GM12892 (cell line): ENCODE measurements around the gene SKA2.

Experiments used
- POLR2A ChIP-seq: IDR thresholded peaks from 2 replicates; pipeline ENCODE4 v1.6.1; 2011; ENCODE audit warnings: low read depth, low read length, control low read depth
- POLR2AphosphoS5 ChIP-seq: IDR thresholded peaks from 2 replicates; pipeline ENCODE4 v1.6.1; 2011; ENCODE audit warnings: low read depth, low read length, control low read depth
- TAF1 ChIP-seq: IDR thresholded peaks from 2 replicates; pipeline ENCODE4 v1.6.1; 2011; ENCODE audit warnings: low read depth, mild to moderate bottlenecking, control low read depth, low read length, borderline replicate concordance

GRCh38 chr17:59062509-59062908 lies 92.5 kb downstream of the SKA2 start:
- TF ChIP-seq TAF1 (no peak), POLR2A (no peak), POLR2AphosphoS5 (no peak)
